ENCODE measurements around the gene EDAR. TPM values are rescaled to one million over a fixed set of nuclear protein-coding genes. Genes with fewer than 3 reads are reported as not detected.

The EDAR gene
- total and polyA plus RNA-seq, 8 donors, result 0.93 to 1.1 TPM; not detected in 6

DNA sequence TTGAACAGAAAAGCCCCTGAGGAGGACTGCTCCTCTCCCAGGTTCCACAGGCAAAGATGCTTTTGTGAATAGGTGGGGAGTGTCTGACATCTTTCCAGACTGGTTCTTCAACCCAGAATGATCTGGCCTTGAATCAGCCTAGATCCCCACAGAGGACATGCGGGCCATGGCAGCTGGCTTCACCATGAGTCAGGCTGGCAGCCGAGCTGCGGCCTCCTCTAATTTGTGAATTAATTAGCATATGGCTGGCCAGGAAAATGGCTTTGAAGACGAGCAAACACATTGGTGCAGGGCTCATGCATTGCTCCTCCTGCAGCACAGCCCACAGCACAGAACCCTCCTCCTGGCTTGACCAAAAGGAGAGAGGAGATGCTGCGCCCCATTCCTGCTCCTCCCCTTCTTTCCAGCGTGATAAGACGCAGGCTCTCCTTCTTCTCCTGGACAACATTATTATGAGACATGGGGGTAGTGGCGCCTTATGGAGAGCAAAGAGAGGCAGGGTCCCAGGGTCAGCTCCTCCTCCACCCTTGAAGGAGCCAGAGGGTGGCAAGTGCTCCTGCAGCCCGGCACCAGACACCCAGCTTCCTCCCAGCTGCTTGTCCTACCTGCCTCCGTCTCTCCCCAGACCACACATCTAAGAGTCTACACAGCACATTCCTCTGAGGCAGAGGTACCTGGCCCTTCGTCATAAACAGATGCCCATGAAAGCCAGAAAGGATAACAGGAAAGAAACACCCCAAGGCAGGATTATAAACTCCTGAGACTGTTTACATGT is 66.7 kb downstream of the EDAR start:
- Histone ChIP-seq H3K27me3 (no peaks in the 10 kb centered on the region), H3K27ac (no peak overlapping the region), H3K9me3 (no peaks in the 10 kb centered on the region), H3K4me3 (no peak overlapping the region), H3K4me1 (peaks cover 3 to 36% (median 18%) of the 10 kb centered on the region in 4 donors), H3K36me3 (no peaks in the 10 kb centered on the region)
- intact Hi-C loops (cut with DNase I; ENCODE audit: low total_unique reads), result no loop called here
- DNase-seq, result peak; percentile 17 to 44
- TF ChIP-seq POLR2A (IDR thresholded peaks at IDR 0.05) (no peak), EP300 (IDR thresholded peaks at IDR 0.05) (no peak), POLR2AphosphoS5 (IDR thresholded peaks at IDR 0.05) (no peak)
- TF ChIP-seq, protein P1, sequence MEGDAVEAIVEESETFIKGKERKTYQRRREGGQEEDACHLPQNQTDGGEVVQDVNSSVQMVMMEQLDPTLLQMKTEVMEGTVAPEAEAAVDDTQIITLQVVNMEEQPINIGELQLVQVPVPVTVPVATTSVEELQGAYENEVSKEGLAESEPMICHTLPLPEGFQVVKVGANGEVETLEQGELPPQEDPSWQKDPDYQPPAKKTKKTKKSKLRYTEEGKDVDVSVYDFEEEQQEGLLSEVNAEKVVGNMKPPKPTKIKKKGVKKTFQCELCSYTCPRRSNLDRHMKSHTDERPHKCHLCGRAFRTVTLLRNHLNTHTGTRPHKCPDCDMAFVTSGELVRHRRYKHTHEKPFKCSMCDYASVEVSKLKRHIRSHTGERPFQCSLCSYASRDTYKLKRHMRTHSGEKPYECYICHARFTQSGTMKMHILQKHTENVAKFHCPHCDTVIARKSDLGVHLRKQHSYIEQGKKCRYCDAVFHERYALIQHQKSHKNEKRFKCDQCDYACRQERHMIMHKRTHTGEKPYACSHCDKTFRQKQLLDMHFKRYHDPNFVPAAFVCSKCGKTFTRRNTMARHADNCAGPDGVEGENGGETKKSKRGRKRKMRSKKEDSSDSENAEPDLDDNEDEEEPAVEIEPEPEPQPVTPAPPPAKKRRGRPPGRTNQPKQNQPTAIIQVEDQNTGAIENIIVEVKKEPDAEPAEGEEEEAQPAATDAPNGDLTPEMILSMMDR (IDR thresholded peaks at IDR 0.05), result no peak
- 75 to 91% (median 84%) methylated on average over 10 to 11 of the region's 11 CpGs for WGBS, 5 donors

DNA sequence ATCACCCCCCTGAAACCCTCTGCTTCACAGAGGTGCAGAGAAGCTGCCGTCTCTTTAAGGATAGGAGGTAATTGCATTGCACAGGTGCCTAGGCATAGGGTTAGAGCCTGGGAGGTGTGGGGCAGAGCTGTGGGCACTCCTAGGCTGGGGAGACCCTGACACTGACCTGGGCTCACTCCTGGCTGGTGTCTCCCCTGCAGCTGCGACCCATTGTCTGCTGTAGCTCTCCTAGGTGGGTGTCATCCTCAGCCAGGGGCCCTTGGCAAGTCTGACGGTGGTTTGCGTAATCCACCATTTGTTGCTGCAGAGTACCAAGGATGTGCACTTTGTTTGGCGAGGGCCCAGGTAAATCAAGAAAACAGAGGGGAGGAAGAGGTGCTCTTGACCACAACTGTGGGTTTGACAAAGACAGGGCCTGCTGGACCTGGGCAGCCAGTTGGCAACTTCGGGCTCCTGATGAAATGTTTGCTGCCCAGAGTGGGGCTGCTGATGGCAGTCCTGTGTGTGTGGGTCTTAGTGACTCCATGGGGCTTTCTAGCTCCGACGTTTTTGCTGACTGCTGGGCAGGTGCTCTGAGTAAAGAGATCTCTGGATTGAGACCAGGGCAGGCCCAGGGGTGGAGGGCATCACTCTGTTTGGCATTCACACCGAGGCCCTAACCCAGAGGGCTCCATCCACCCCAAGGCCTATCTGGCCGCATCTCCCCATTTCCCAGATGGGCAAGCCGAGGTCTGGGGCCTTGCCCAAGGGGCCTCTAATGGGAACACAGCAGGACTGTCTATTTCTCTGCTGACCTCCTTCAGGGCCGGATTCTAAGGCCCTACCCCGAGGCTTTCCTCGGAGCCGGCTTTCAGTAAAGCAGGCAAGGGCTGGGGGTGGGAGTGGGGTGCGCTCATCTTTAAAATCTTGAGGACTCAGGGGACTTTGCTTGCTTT is 67.7 kb downstream of the EDAR start:
- H3K36me3 ChIP-seq, result no peaks in the 10 kb centered on the region
- H3K4me1 ChIP-seq, result peaks cover 6 to 43% (median 21%) of the 10 kb centered on the region in 4 donors
- 80 to 89% (median 83%) methylated on average over 14 to 16 of the region's 16 CpGs for whole genome bisulfite sequencing, 5 donors
- intact Hi-C loops (cut with DNase I; ENCODE audit: low total_unique reads), result no loop called here
- no peaks in the 10 kb centered on the region for H3K9me3 ChIP-seq
- DNase-seq, result peak in 1 of 2 donors; percentile 16
- H3K27me3 ChIP-seq, result no peaks in the 10 kb centered on the region
- no peak overlapping the region for H3K4me3 ChIP-seq
- TF ChIP-seq POLR2AphosphoS5 (IDR thresholded peaks at IDR 0.05), result no peak
- TF ChIP-seq EP300 (IDR thresholded peaks at IDR 0.05), result no peak
- TF ChIP-seq POLR2A (IDR thresholded peaks at IDR 0.05), result no peak
- TF ChIP-seq, protein P1 (IDR thresholded peaks at IDR 0.05), result no peak
- no peak overlapping the region for H3K27ac ChIP-seq

DNA sequence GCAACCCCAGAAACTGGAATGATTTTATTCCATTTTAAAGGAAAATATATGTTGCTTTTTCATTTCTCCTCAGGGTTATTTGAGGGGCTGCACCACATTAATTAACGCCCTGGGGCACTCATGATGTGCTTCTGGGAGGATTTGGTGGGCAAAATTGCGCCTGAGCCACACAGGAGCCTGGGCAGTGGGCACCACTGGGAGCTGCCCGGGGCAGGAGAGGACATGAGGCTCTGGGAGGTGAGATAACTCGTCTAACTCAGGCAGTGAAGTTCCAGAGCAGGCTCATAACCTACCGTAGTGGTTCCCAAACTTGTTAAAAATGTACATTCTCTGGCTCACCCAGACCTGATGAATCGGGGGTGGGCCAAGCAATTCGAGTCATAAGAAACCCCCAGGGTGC is 68.3 kb downstream of the EDAR start:
- H3K27me3 ChIP-seq, result no peaks in the 10 kb centered on the region
- TF ChIP-seq POLR2AphosphoS5 (IDR thresholded peaks at IDR 0.05), result no peak
- TF ChIP-seq, protein P1 (IDR thresholded peaks at IDR 0.05), result no peak
- no peak for TF ChIP-seq EP300 (IDR thresholded peaks at IDR 0.05)
- WGBS, 5 donors, result 77 to 84% (median 82%) methylated on average over 7 of the region's 7 CpGs
- no peak overlapping the region for H3K27ac ChIP-seq
- H3K36me3 ChIP-seq, result no peaks in the 10 kb centered on the region
- no peaks in the 10 kb centered on the region for H3K9me3 ChIP-seq
- peaks cover 6 to 43% (median 21%) of the 10 kb centered on the region in 4 donors for H3K4me1 ChIP-seq
- intact Hi-C loops (cut with DNase I; ENCODE audit: low total_unique reads), result no loop called here
- DNase-seq, result peak in 1 of 2 donors; percentile 3
- no peak overlapping the region for H3K4me3 ChIP-seq

DNA sequence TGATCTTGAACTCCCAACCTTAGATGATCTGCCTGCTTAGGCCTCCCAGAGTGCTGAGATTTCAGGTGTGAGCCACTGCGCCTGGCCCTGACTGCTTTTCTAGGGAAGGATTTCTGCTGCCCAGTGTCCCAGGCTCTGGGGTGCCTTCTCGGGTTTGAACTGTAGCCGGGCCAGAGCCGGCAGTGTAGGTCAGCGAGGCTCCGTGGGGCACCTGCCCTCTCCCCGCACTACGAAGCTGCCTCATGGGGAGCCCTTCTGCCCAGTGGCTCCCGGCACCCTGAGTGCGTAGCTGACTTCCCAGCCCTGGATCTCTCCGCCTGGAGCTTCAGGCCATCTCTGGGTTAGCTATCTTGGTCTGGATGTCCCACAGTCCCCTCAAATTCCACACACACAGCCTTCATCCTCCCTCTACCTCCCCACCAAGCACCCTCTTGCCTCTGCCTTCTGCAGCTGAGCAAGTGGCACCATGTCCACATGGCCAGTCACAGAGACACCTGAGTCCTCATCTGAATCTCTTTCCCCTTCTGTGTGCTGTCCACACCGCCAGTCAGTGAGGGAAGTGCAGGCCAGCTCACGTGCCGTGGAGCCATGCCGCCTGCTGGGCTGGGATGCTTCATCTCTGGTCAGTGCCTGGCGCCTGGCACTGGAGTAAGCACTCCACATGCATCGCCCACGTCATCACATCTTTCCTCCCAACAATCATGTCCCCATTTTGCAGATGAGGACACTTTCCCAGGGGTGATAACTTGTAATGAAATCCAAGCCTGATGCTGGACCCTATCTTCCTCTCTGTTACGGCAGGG is 69.2 kb downstream of the EDAR start:
- H3K27ac ChIP-seq, result no peak overlapping the region
- H3K4me3 ChIP-seq, result no peak overlapping the region
- no peaks in the 10 kb centered on the region for H3K27me3 ChIP-seq
- TF ChIP-seq EP300 (IDR thresholded peaks at IDR 0.05), result no peak
- no peaks in the 10 kb centered on the region for H3K9me3 ChIP-seq
- intact Hi-C loops (cut with DNase I; ENCODE audit: low total_unique reads), result no loop called here
- 93 to 96% (median 94%) methylated on average over 17 to 19 of the region's 19 CpGs for WGBS, 5 donors
- DNase-seq, result peak in 1 of 2 donors; percentile 20
- H3K4me1 ChIP-seq, result peaks cover 6 to 43% (median 21%) of the 10 kb centered on the region in 4 donors
- no peaks in the 10 kb centered on the region for H3K36me3 ChIP-seq

All from stomach (tissue), 9 donors.